ENCODE measurements around the gene ISM2. TPM values are rescaled to one million over a fixed set of nuclear protein-coding genes. Genes with fewer than 3 reads are reported as not detected.

ISM2 gene
- total and polyA plus RNA-seq, 2 of the 13 experiments (the other 11 are each of a cell fraction or from before 2014, with no cell fraction given) = 1.8 to 40.7 TPM

DNA sequence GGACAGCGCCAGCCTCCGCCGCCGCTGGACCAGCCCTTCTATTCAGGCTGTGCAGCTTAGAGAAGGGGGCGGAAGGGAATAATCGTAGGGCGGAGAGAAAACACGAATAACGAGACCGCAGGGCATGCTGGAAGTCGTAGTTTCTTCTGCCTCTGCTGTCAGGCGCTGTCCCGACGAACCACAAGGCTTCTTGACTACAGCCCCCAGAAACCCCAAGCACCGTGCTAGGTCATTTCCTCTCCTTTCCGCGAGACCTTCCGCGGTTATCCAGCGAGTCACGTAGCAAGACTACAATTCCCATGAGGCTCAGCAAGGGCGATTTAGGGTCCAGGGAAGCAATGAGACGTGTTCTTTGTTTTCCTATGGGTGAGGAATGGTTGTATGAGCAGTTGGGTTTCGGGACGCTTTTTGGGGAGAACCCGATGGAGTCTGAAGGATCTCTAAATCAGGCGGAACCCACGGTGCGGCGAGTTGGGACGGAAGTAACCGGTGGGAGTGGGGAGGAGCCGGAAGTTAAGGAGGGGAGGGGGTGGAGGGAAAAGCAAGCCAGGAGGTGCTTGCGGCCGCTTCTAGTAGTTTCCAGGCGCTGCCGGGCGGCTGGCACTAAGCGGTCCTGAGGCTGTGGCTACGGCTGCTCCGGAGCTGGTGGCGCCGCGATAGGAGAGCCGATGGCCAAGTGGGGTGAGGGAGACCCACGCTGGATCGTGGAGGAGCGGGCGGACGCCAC, 40.9 kb downstream of the ISM2 start, which contains the start of the genes AHSA1 and VIPAS39 (continued):
- TF ChIP-seq, protein P1, sequence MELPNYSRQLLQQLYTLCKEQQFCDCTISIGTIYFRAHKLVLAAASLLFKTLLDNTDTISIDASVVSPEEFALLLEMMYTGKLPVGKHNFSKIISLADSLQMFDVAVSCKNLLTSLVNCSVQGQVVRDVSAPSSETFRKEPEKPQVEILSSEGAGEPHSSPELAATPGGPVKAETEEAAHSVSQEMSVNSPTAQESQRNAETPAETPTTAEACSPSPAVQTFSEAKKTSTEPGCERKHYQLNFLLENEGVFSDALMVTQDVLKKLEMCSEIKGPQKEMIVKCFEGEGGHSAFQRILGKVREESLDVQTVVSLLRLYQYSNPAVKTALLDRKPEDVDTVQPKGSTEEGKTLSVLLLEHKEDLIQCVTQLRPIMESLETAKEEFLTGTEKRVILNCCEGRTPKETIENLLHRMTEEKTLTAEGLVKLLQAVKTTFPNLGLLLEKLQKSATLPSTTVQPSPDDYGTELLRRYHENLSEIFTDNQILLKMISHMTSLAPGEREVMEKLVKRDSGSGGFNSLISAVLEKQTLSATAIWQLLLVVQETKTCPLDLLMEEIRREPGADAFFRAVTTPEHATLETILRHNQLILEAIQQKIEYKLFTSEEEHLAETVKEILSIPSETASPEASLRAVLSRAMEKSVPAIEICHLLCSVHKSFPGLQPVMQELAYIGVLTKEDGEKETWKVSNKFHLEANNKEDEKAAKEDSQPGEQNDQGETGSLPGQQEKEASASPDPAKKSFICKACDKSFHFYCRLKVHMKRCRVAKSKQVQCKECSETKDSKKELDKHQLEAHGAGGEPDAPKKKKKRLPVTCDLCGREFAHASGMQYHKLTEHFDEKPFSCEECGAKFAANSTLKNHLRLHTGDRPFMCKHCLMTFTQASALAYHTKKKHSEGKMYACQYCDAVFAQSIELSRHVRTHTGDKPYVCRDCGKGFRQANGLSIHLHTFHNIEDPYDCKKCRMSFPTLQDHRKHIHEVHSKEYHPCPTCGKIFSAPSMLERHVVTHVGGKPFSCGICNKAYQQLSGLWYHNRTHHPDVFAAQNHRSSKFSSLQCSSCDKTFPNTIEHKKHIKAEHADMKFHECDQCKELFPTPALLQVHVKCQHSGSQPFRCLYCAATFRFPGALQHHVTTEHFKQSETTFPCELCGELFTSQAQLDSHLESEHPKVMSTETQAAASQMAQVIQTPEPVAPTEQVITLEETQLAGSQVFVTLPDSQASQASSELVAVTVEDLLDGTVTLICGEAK (IDR thresholded peaks at IDR 0.05) = peak; percentile 94
- TF ChIP-seq, protein P1 (CRISPR knock-in tag; IDR thresholded peaks at IDR 0.05) = no peak
- TF ChIP-seq, protein P2, sequence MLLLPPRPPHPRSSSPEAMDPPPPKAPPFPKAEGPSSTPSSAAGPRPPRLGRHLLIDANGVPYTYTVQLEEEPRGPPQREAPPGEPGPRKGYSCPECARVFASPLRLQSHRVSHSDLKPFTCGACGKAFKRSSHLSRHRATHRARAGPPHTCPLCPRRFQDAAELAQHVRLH (CRISPR knock-in tag; IDR thresholded peaks at IDR 0.05; ENCODE audit: borderline replicate concordance, low read depth) = 0 out of 2 replicates have a peak, but pooled peaks have one; percentile 14
- peak; percentile 3 for TF ChIP-seq TEAD3 (CRISPR knock-in tag; optimal IDR thresholded peaks at IDR 0.05; ENCODE audit: borderline replicate concordance)
- peak; percentile 28; the same call in 1 of the 2 replicates for TF ChIP-seq HNF4A (CRISPR knock-in tag; IDR thresholded peaks at IDR 0.05)
- TF ChIP-seq, protein P3, sequence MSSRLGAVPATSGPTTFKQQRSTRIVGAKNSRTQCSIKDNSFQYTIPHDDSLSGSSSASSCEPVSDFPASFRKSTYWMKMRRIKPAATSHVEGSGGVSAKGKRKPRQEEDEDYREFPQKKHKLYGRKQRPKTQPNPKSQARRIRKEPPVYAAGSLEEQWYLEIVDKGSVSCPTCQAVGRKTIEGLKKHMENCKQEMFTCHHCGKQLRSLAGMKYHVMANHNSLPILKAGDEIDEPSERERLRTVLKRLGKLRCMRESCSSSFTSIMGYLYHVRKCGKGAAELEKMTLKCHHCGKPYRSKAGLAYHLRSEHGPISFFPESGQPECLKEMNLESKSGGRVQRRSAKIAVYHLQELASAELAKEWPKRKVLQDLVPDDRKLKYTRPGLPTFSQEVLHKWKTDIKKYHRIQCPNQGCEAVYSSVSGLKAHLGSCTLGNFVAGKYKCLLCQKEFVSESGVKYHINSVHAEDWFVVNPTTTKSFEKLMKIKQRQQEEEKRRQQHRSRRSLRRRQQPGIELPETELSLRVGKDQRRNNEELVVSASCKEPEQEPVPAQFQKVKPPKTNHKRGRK (CRISPR knock-in tag; IDR thresholded peaks at IDR 0.05) = no peak
- peak; percentile 57; the same call in 1 of the 2 replicates for TF ChIP-seq ZNF451 (CRISPR knock-in tag; IDR thresholded peaks at IDR 0.05)
- TF ChIP-seq NFE2L2 (IDR thresholded peaks at IDR 0.05; ENCODE audit: low read length) = no peak
- TF ChIP-seq ASH2L (IDR thresholded peaks at IDR 0.05; ENCODE audit: insufficient read length, low read depth, low read length) = peak; percentile 94
- TF ChIP-seq ZNF501 (CRISPR knock-in tag; IDR thresholded peaks at IDR 0.05) = peak; percentile 87
- TF ChIP-seq, protein P4, sequence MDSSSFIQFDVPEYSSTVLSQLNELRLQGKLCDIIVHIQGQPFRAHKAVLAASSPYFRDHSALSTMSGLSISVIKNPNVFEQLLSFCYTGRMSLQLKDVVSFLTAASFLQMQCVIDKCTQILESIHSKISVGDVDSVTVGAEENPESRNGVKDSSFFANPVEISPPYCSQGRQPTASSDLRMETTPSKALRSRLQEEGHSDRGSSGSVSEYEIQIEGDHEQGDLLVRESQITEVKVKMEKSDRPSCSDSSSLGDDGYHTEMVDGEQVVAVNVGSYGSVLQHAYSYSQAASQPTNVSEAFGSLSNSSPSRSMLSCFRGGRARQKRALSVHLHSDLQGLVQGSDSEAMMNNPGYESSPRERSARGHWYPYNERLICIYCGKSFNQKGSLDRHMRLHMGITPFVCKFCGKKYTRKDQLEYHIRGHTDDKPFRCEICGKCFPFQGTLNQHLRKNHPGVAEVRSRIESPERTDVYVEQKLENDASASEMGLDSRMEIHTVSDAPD (CRISPR knock-in tag; IDR thresholded peaks at IDR 0.05) = peak; percentile 49; the same call in 1 of the 2 replicates
- TF ChIP-seq, protein P5, sequence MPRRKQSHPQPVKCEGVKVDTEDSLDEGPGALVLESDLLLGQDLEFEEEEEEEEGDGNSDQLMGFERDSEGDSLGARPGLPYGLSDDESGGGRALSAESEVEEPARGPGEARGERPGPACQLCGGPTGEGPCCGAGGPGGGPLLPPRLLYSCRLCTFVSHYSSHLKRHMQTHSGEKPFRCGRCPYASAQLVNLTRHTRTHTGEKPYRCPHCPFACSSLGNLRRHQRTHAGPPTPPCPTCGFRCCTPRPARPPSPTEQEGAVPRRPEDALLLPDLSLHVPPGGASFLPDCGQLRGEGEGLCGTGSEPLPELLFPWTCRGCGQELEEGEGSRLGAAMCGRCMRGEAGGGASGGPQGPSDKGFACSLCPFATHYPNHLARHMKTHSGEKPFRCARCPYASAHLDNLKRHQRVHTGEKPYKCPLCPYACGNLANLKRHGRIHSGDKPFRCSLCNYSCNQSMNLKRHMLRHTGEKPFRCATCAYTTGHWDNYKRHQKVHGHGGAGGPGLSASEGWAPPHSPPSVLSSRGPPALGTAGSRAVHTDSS (CRISPR knock-in tag; conservative IDR thresholded peaks at IDR 0.05) = no peak
- TF ChIP-seq ADNP (CRISPR knock-in tag; IDR thresholded peaks at IDR 0.05) = no peak
- peak; percentile 85 for TF ChIP-seq TAF1 (CRISPR knock-in tag; IDR thresholded peaks at IDR 0.05)
- TF ChIP-seq ZBTB38 (CRISPR knock-in tag; IDR thresholded peaks at IDR 0.05) = 0 out of 2 replicates have a peak, but pooled peaks have one; percentile 19

Measured in HepG2 (cell line).